H1 (cell line): ENCODE data around the gene RGS3. TPM values are rescaled to one million over a fixed set of nuclear protein-coding genes. Genes with fewer than 3 reads are reported as not detected.

ENCODE experiments used
- CTCF ChIA-PET: fragments of 300-600 bp; sonication (Branson Sonifier 250); formaldehyde crosslinking; loops from one replicate; lab custom pipeline; 2021; ENCODE audit not compliant: partially characterized antibody; lab: Charles Lee
- POLR2A ChIA-PET: fragments of 300-600 bp; sonication (Branson Sonifier 250); formaldehyde crosslinking; loops from one replicate; lab custom pipeline; 2021; ENCODE audit warnings: inconsistent platforms; ENCODE audit not compliant: partially characterized antibody; lab: Charles Lee
- DNase-seq, 2 experiments: peaks; one replicate each; pipeline versions ENCODE4 v3.0.0 to v3.0.0-alpha.2; 2010 to 2022; ENCODE audit warnings: low spot score in 2 of 2, low read depth in 1 of 2, mixed read lengths in 1 of 2
- FAIRE-seq: peaks from 2 replicates; lab custom pipeline; 2011; peaks lifted over from hg19 to GRCh38; lab: Jason Lieb, UNC
- H2AFZ ChIP-seq: 2 replicates; pipeline ENCODE4 v1.8.1; 2012; ENCODE audit warnings: low read length, inconsistent platforms
- H2AK5ac ChIP-seq: 2 replicates; pipeline ENCODE4 v1.6.1; 2013; ENCODE audit warnings: low read depth, low read length
- H2BK120ac ChIP-seq: replicated peaks from 2 replicates; pipeline ENCODE3; 2013; ENCODE audit warnings: low read depth, low read length, inconsistent platforms
- H2BK12ac ChIP-seq: 2 replicates; pipeline ENCODE4 v1.6.1; 2013; ENCODE audit warnings: low read depth, low read length
- H2BK15ac ChIP-seq: 2 replicates; pipeline ENCODE4 v1.6.1; 2013; ENCODE audit warnings: low read length
- H2BK20ac ChIP-seq: 2 replicates; pipeline ENCODE4 v1.6.1; 2013; ENCODE audit warnings: low read length
- H2BK5ac ChIP-seq: 2 replicates; pipeline ENCODE4 v1.6.1; 2013; ENCODE audit warnings: low read depth, low read length
- H3K14ac ChIP-seq: 2 replicates; pipeline ENCODE4 v1.6.1; 2013; ENCODE audit warnings: inconsistent platforms; ENCODE audit not compliant: insufficient read length
- H3K18ac ChIP-seq: 2 replicates; pipeline ENCODE4 v1.6.1; 2013; ENCODE audit warnings: low read length; ENCODE audit errors: extremely low read depth
- H3K23ac ChIP-seq: 2 replicates; pipeline ENCODE4 v1.6.1; 2013; ENCODE audit warnings: inconsistent platforms; ENCODE audit not compliant: insufficient read length
- H3K23me2 ChIP-seq: 2 replicates; pipeline ENCODE4 v1.6.1; 2013; ENCODE audit warnings: low read depth, low read length
- H3K27ac ChIP-seq: 2 replicates; pipeline ENCODE4 v1.6.1; 2011; ENCODE audit warnings: low read depth, low read length, inconsistent platforms
- H3K27me3 ChIP-seq, 4 experiments: replicated peaks in 1 of 4; 1 replicate in 1 of 4; 2 replicates in 3 of 4; pipeline versions ENCODE4 v1.6.1 to v1.8.1; 2011 to 2013; ENCODE audit warnings: low read length in 3 of 4, mild to moderate bottlenecking in 3 of 4, inconsistent platforms in 2 of 4, mixed read lengths in 2 of 4, moderate library complexity in 1 of 4; ENCODE audit not compliant: control insufficient read depth in 3 of 4, insufficient read depth in 3 of 4; ENCODE audit errors: extremely low read depth in 1 of 4
- H3K36me3 ChIP-seq, 4 experiments: 2 replicates each; pipeline versions ENCODE4 v1.6.1 to v1.8.1; 2011 to 2013; ENCODE audit warnings: mild to moderate bottlenecking in 4 of 4, low read length in 3 of 4, moderate library complexity in 2 of 4, control low read depth in 1 of 4, inconsistent platforms in 1 of 4; ENCODE audit not compliant: insufficient read depth in 4 of 4, control insufficient read depth in 2 of 4
- H3K4ac ChIP-seq: replicated peaks from 2 replicates; pipeline ENCODE3; 2013; ENCODE audit warnings: low read length, low read depth, mixed read lengths, inconsistent platforms; ENCODE audit not compliant: insufficient read length
- H3K4me1 ChIP-seq, 4 experiments: replicated peaks in 1 of 4; 1 replicate in 1 of 4; 2 replicates in 3 of 4; pipeline versions ENCODE4 v1.6.1 to v1.8.1; 2011 to 2013; ENCODE audit warnings: low read length in 3 of 4, inconsistent platforms in 2 of 4, mixed read lengths in 1 of 4; ENCODE audit not compliant: insufficient read depth in 4 of 4, control insufficient read depth in 3 of 4
- H3K4me2 ChIP-seq, 2 experiments: 2 replicates each; pipeline versions ENCODE4 v1.6.1 to v1.8.1; 2011 to 2013; ENCODE audit warnings: low read depth in 2 of 2, low read length in 2 of 2, control low read depth in 1 of 2, inconsistent platforms in 1 of 2, mild to moderate bottlenecking in 1 of 2; ENCODE audit not compliant: insufficient read depth in 1 of 2
- H3K4me3 ChIP-seq, 4 experiments: fragments of 200-600, 300-600 bp in 1 of 4; sonication (generic), shearing (Covaris generic), sonication (Bioruptor Twin) in 1 of 4; 2 replicates each; pipeline versions ENCODE4 v1.5.1 to v1.8.1; 2011 to 2016; ENCODE audit warnings: low read length in 4 of 4, low read depth in 3 of 4, control low read depth in 2 of 4, inconsistent platforms in 2 of 4, mild to moderate bottlenecking in 2 of 4, mixed read lengths in 1 of 4, moderate library complexity in 1 of 4; ENCODE audit not compliant: insufficient read depth in 2 of 4; ENCODE audit errors: extremely low read depth in 1 of 4
- H3K56ac ChIP-seq: replicated peaks from 2 replicates; pipeline ENCODE3; 2013; ENCODE audit warnings: low read depth, mild to moderate bottlenecking, mixed read lengths, low read length, inconsistent platforms; ENCODE audit not compliant: insufficient read length
- H3K79me1 ChIP-seq: 2 replicates; pipeline ENCODE4 v1.6.1; 2013; ENCODE audit warnings: low read depth, low read length, control low read depth
- H3K79me2 ChIP-seq, 2 experiments: 2 replicates each; pipeline versions ENCODE4 v1.6.1 to v1.8.1; 2012 to 2013; ENCODE audit warnings: low read length in 2 of 2, mild to moderate bottlenecking in 2 of 2, inconsistent platforms in 1 of 2; ENCODE audit not compliant: insufficient read depth in 2 of 2, control insufficient read depth in 1 of 2
- H3K9ac ChIP-seq, 4 experiments: replicated peaks in 1 of 4; 1 replicate in 1 of 4; 2 replicates in 3 of 4; pipeline versions ENCODE4 v1.6.1 to v1.8.1; 2011 to 2013; ENCODE audit warnings: low read depth in 3 of 4, low read length in 3 of 4, control low read depth in 2 of 4, mild to moderate bottlenecking in 2 of 4, moderate library complexity in 2 of 4, inconsistent platforms in 1 of 4; ENCODE audit errors: extremely low read depth in 1 of 4
- H3K9me3 ChIP-seq, 2 experiments: 2 replicates each; pipeline versions ENCODE4 v1.6.1 to v1.8.1; 2012 to 2013; ENCODE audit warnings: mild to moderate bottlenecking in 2 of 2, moderate library complexity in 2 of 2, control low read depth in 1 of 2, inconsistent platforms in 1 of 2, low read depth in 1 of 2, low read length in 1 of 2, mixed read lengths in 1 of 2; ENCODE audit not compliant: insufficient read depth in 2 of 2
- H4K20me1 ChIP-seq, 2 experiments: replicated peaks in 1 of 2; 2 replicates each; pipeline versions ENCODE3 to v1.8.1; 2011 to 2013; ENCODE audit warnings: inconsistent platforms in 2 of 2, low read length in 2 of 2, mild to moderate bottlenecking in 1 of 2; ENCODE audit not compliant: insufficient read depth in 2 of 2, control insufficient read depth in 1 of 2
- H4K5ac ChIP-seq: 2 replicates; pipeline ENCODE4 v1.6.1; 2013; ENCODE audit warnings: low read length, low read depth, mixed read lengths, inconsistent platforms; ENCODE audit not compliant: insufficient read length
- H4K8ac ChIP-seq: 2 replicates; pipeline ENCODE4 v1.8.0; 2013; ENCODE audit warnings: mild to moderate bottlenecking, moderate library complexity, low read length, inconsistent platforms; ENCODE audit not compliant: insufficient read depth; ENCODE audit errors: extremely low read depth
- H4K91ac ChIP-seq: replicated peaks from 2 replicates; pipeline ENCODE3; 2013; ENCODE audit warnings: low read length, mixed read lengths, inconsistent platforms; ENCODE audit not compliant: insufficient read length
- BACH1 ChIP-seq: IDR thresholded peaks from 2 replicates; pipeline ENCODE4 v1.6.1; 2012; ENCODE audit warnings: low read length, improper control_type of control experiment
- CHD1 ChIP-seq: IDR thresholded peaks from 2 replicates; pipeline ENCODE4 v1.6.1; 2012; ENCODE audit warnings: low read depth, low read length, improper control_type of control experiment
- CTBP2 ChIP-seq: IDR thresholded peaks from 2 replicates; pipeline ENCODE4 v1.7.0; 2011; ENCODE audit warnings: borderline replicate concordance, mild to moderate bottlenecking, moderate library complexity, mixed read lengths, low read length; ENCODE audit not compliant: insufficient read depth, insufficient read length
- GTF2F1 ChIP-seq: IDR thresholded peaks from 2 replicates; pipeline ENCODE4 v1.6.1; 2012; ENCODE audit warnings: low read depth, low read length, improper control_type of control experiment, borderline replicate concordance
- JUN ChIP-seq: IDR thresholded peaks from 2 replicates; pipeline ENCODE4 v1.6.1; 2011; ENCODE audit warnings: low read depth, mild to moderate bottlenecking, improper control_type of control experiment, low read length
- JUND ChIP-seq: IDR thresholded peaks from 2 replicates; pipeline ENCODE4 v1.6.1; 2011; ENCODE audit warnings: mild to moderate bottlenecking, improper control_type of control experiment, low read length
- KDM1A ChIP-seq: fragments of 200-600, 300-600 bp; sonication (generic); IDR thresholded peaks from 2 replicates; pipeline ENCODE4 v1.7.1; 2016; ENCODE audit warnings: mild to moderate bottlenecking, low read length, borderline replicate concordance
- KDM4A ChIP-seq: IDR thresholded peaks from one replicate; pipeline ENCODE4 v1.7.1; 2012; ENCODE audit warnings: low read depth, mild to moderate bottlenecking, moderate library complexity, low read length, inconsistent platforms; ENCODE audit not compliant: severe bottlenecking
- SIN3A ChIP-seq, 2 experiments: IDR thresholded peaks in 1 of 2; conservative IDR thresholded peaks in 1 of 2; 2 replicates each; pipeline ENCODE4 v1.6.1; 2011 to 2012; ENCODE audit warnings: low read length in 2 of 2, improper control_type of control experiment in 1 of 2, low read depth in 1 of 2, mild to moderate bottlenecking in 1 of 2
- SP1 ChIP-seq: IDR thresholded peaks from 2 replicates; pipeline ENCODE4 v1.6.1; 2011; ENCODE audit warnings: low read depth, low read length
- SUZ12 ChIP-seq: fragments of 200-600 bp; sonication (generic); IDR thresholded peaks from 2 replicates; pipeline ENCODE4 v1.6.1; 2012; ENCODE audit warnings: mild to moderate bottlenecking, inconsistent platforms, low read length, moderate library complexity, mixed read lengths
- TAF1 ChIP-seq: IDR thresholded peaks from 2 replicates; pipeline ENCODE4 v1.6.1; 2011; ENCODE audit warnings: mild to moderate bottlenecking, low read depth, low read length
- TBP ChIP-seq: IDR thresholded peaks from 2 replicates; pipeline ENCODE4 v1.6.1; 2011; ENCODE audit warnings: low read depth, low read length, improper control_type of control experiment
- YY1 ChIP-seq: IDR thresholded peaks from 2 replicates; pipeline ENCODE4 v1.6.1; 2011; ENCODE audit warnings: low read depth, mild to moderate bottlenecking, low read length
- WGBS, 2 experiments: shearing (Covaris generic) in 1 of 2; methylation state at CpG; one replicate each; pipeline versions ENCODE4 v1.1.6 to v1.1.7; 2013 to 2015; ENCODE audit warnings: low lambda C conversion rate in 2 of 2, mixed read lengths in 2 of 2, inconsistent platforms in 1 of 2, low coverage in 1 of 2, missing lambda C conversion rate in 1 of 2; ENCODE audit not compliant: insufficient replicate concordance in 2 of 2, insufficient coverage in 1 of 2, insufficient read length in 1 of 2; ENCODE audit errors: extremely low coverage in 1 of 2, missing lambda C conversion rate in 1 of 2; 5-methylcytosine and 5-hydroxymethylcytosine counted together
- polyA plus RNA-seq, 7 experiments: library from polyadenylated mRNA; depleted of rRNA in 3 of 7; stranded (reverse) in 5 of 7; unstranded in 2 of 7; fragments of >200 nt in 5 of 7; fragments of 200-250 nt in 2 of 7; gene quantifications; 1 replicate in 5 of 7; 2 replicates in 1 of 7; 4 replicates in 1 of 7; pipeline versions ENCODE4 v1.2.1 to v1.2.3, GENCODE V29; 2011 to 2013; ENCODE audit warnings: missing spikeins in 2 of 7, mixed read lengths in 2 of 7
- total RNA-seq: library from RNA; stranded (reverse); fragmentation: NEBNext Ultra II Directional; extraction: Animal tissue kit (Norgen Biotek cat#: 25700); gene quantifications from 2 replicates; pipeline ENCODE4 v1.2.1, GENCODE V29; 2021

Gene RGS3
- total and polyA plus RNA-seq, 2 of the 8 experiments (the other 6 are each of a cell fraction or from before 2014, with no cell fraction given): 12.6 to 18.2 TPM

DNA sequence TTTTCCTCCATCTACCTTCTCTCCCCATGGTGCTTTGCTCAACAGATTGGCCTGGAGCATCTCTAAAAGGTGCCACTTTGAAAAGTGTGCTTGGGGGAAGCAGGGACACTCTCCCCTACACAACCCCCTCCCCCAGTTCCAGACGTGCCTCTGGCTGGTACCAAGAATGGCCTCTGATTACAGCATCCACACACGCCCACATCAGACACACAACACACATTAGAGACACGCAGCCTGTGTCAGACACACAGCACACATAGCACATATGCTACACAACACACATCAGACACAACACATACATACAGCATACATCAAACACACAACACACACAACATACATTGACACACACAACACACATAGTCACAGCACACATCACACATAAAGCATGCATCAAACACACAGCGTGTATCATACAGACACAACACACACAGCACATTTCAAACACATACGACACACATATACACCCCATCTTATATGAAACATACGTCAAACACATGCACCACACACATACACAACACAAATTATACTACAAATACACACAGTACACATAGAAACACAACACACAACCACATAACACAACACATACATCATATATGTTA, 150.4 kb downstream of the RGS3 start:
- Histone ChIP-seq H4K5ac (no peak overlapping the region), H3K79me1 (no peaks in the 10 kb centered on the region), H3K4ac (peak overlapping the region; percentile 94), H3K4me1 (peaks cover 13 to 23% (median 13%) of the 10 kb centered on the region in 4 experiments), H2BK5ac (peak overlapping the region; percentile 77; the same call in 1 of the 2 replicates), H3K27me3 (no peaks in the 10 kb centered on the region), H2BK12ac (peak overlapping the region; percentile 99), H3K14ac (no peak overlapping the region), H3K4me2 (no peak overlapping the region), H2AFZ (no peak overlapping the region), H2AK5ac (peak overlapping the region; percentile 100), H3K56ac (peak overlapping the region; percentile 35), H2BK20ac (peak overlapping the region; percentile 43; the same call in 1 of the 2 replicates), H2BK120ac (no peak overlapping the region), H4K8ac (no peak overlapping the region), H3K23me2 (peaks cover 9% of the 10 kb centered on the region), H3K79me2 (no peaks in the 10 kb centered on the region), H3K9ac (peak overlapping the region in 1 of 4 experiments; percentile 54; a peak in 1 of 7 replicates), H3K27ac (no peak overlapping the region), H3K4me3 (no peak overlapping the region), H3K18ac (no peak overlapping the region), H4K20me1 (peaks cover 0 to 3% of the 10 kb centered on the region in 2 experiments), H4K91ac (peak overlapping the region; percentile 69), H3K23ac (no peak overlapping the region), H3K9me3 (no peaks in the 10 kb centered on the region), H3K36me3 (no peaks in the 10 kb centered on the region), H2BK15ac (peak overlapping the region; percentile 99)
- FAIRE-seq (no peak), DNase-seq (no peak)
- WGBS, 2 experiments: 86 to 100% methylated on average over 1 to 6 of the region's 6 CpGs
- CTCF ChIA-PET: interaction anchor here (3.0 to 14.3 kb wide), 3 partner anchors 13 to 42 kb away, joined by 28 to 130 read pairs (median 71); no protein-coding TSS in a partner anchor
- POLR2A ChIA-PET: interaction anchor here (1.4 to 3.1 kb wide), 2 partner anchors 20 to 41 kb away, joined by 4 to 17 read pairs; no protein-coding TSS in a partner anchor
- TF ChIP-seq CHD1 (no peak), KDM4A (no peak), SUZ12 (no peak), JUN (no peak), TAF1 (no peak), SIN3A (conservative IDR thresholded peaks at IDR 0.05 in 1 of 2, IDR thresholded peaks at IDR 0.05 in 1 of 2; ENCODE audit: low read depth in 1 of 2, low read length in 2 of 2) (no peak), KDM1A (no peak), TBP (no peak), BACH1 (no peak), GTF2F1 (no peak), SP1 (no peak), JUND (no peak), CTBP2 (no peak), YY1 (no peak)
